B cell (primary cell): Measurements from ENCODE around the gene PAK1IP1. TPM values are rescaled to one million over a fixed set of nuclear protein-coding genes. Genes with fewer than 3 reads are reported as not detected.
"Not testable (repeated sequence)": the region's sequence is repeated elsewhere in the genome, so short reads cannot be mapped to it uniquely, and the experiment has no call there.

Experiments
- ATAC-seq: fragments of 200-7000 bp; cut with Tn5 transposase; one replicate; pipeline ENCODE4 v1.10.0; 2021; ENCODE audit warnings: low read depth, mild to moderate bottlenecking, moderate number of reproducible peaks, moderate library complexity
- CTCF ChIA-PET: fragments of 350-600 bp; sonication (Branson Sonifier 250); formaldehyde crosslinking; loops from one replicate; lab custom pipeline; 2021; ENCODE audit warnings: antibody characterized with exemption, inconsistent platforms; lab: Charles Lee
- POLR2A ChIA-PET: fragments of 350-600 bp; sonication (Branson Sonifier 250); formaldehyde crosslinking; loops from one replicate; lab custom pipeline; 2021; ENCODE audit warnings: antibody characterized with exemption; lab: Charles Lee
- DNase-seq: peaks from one replicate; pipeline ENCODE4 v3.0.0; 2013
- H2AFZ ChIP-seq: 2 replicates; pipeline ENCODE4 v1.6.1; 2012; ENCODE audit warnings: mild to moderate bottlenecking, low read depth, low read length; ENCODE audit not compliant: insufficient read depth, poor library complexity, severe bottlenecking
- H3K27ac ChIP-seq, 2 donors: 1 replicate in 1 of 2; 2 replicates in 1 of 2; pipeline ENCODE4 v1.5.1; 2012 to 2013; ENCODE audit warnings: low read length in 2 of 2, mild to moderate bottlenecking in 2 of 2, moderate library complexity in 1 of 2
- H3K27me3 ChIP-seq, 4 experiments: fragments of 200-600 bp in 1 of 4; sonication (generic) in 1 of 4; replicated peaks in 1 of 4; 1 replicate in 2 of 4; 2 replicates in 2 of 4; pipeline versions ENCODE4 v1.6.1 to v1.7.0; 2013 to 2016; ENCODE audit warnings: low read length in 3 of 4, mild to moderate bottlenecking in 2 of 4, mixed read lengths in 1 of 4, moderate library complexity in 1 of 4; ENCODE audit not compliant: insufficient read depth in 4 of 4, control insufficient read depth in 3 of 4; ENCODE audit errors: control extremely low read depth in 1 of 4
- H3K36me3 ChIP-seq, 2 experiments: replicated peaks in 1 of 2; 1 replicate in 1 of 2; 2 replicates in 1 of 2; pipeline versions ENCODE4 v1.6.1 to v1.7.1; 2013; ENCODE audit warnings: low read length in 1 of 2; ENCODE audit not compliant: insufficient read depth in 2 of 2, control insufficient read depth in 1 of 2; ENCODE audit errors: control extremely low read depth in 1 of 2, extremely low read depth in 1 of 2
- H3K4me1 ChIP-seq, 2 donors: fragments of 200-600 bp in 1 of 2; sonication (generic) in 1 of 2; 1 replicate in 1 of 2; 2 replicates in 1 of 2; pipeline versions ENCODE4 v1.5.1 to v1.6.1; 2013 to 2017; ENCODE audit warnings: low read length in 2 of 2; ENCODE audit not compliant: control insufficient read depth in 2 of 2, insufficient read depth in 2 of 2
- H3K4me2 ChIP-seq: replicated peaks from 2 replicates; pipeline ENCODE3; 2012; ENCODE audit warnings: mild to moderate bottlenecking, low read depth, low read length; ENCODE audit not compliant: poor library complexity, severe bottlenecking
- H3K4me3 ChIP-seq, 5 experiments: fragments of 200-600 bp in 1 of 5; sonication (generic) in 1 of 5; 1 replicate in 3 of 5; 2 replicates in 2 of 5; pipeline versions ENCODE4 v1.5.1 to v1.7.0; 2011 to 2016; ENCODE audit warnings: low read length in 4 of 5, mild to moderate bottlenecking in 4 of 5, low read depth in 2 of 5, control low read depth in 1 of 5, moderate library complexity in 1 of 5; ENCODE audit not compliant: insufficient read depth in 1 of 5; ENCODE audit errors: control extremely low read depth in 1 of 5, extremely low read depth in 1 of 5
- H3K79me2 ChIP-seq: fragments of 200-600 bp; sonication (generic); one replicate; pipeline ENCODE4 v1.6.0; 2016; ENCODE audit warnings: low read length; ENCODE audit not compliant: control insufficient read depth, insufficient read depth
- H3K9ac ChIP-seq: fragments of 200-600 bp; sonication (generic); 2 replicates; pipeline ENCODE4 v1.6.1; 2017; ENCODE audit warnings: mild to moderate bottlenecking, low read length, moderate library complexity
- H3K9me3 ChIP-seq, 3 donors: one replicate each; pipeline versions ENCODE4 v1.6.1 to v1.7.1; 2013; ENCODE audit warnings: low read length in 2 of 3; ENCODE audit not compliant: control insufficient read depth in 2 of 3, insufficient read depth in 1 of 3; ENCODE audit errors: control extremely low read depth in 1 of 3
- H4K20me1 ChIP-seq: 2 replicates; pipeline ENCODE4 v1.6.0; 2012; ENCODE audit warnings: mild to moderate bottlenecking, low read length; ENCODE audit not compliant: insufficient read depth, control insufficient read depth, poor library complexity, severe bottlenecking
- H3K27ac Mint-ChIP-seq: one replicate; pipeline ENCODE4 v1.8.0; 2021; ENCODE audit warnings: mixed read lengths
- H3K27me3 Mint-ChIP-seq: one replicate; pipeline ENCODE4 v1.8.0; 2021; ENCODE audit warnings: mixed read lengths
- H3K4me1 Mint-ChIP-seq: one replicate; pipeline ENCODE4 v1.8.0; 2021; ENCODE audit warnings: mixed read lengths
- H3K4me3 Mint-ChIP-seq: one replicate; pipeline ENCODE4 v1.8.0; 2021; ENCODE audit warnings: mixed read lengths
- H3K9me3 Mint-ChIP-seq: one replicate; pipeline ENCODE4 v1.8.0; 2022; ENCODE audit warnings: mixed read lengths; ENCODE audit not compliant: insufficient read depth
- EZH2 ChIP-seq: IDR thresholded peaks from 2 replicates; pipeline ENCODE4 v1.6.1; 2012; ENCODE audit warnings: borderline replicate concordance, low read depth, mild to moderate bottlenecking, moderate library complexity, low read length; ENCODE audit not compliant: insufficient read depth, poor library complexity, severe bottlenecking
- WGBS: methylation state at CpG from one replicate; pipeline ENCODE4 v1.1.5; 2013; ENCODE audit warnings: missing lambda C conversion rate; ENCODE audit not compliant: insufficient coverage; 5-methylcytosine and 5-hydroxymethylcytosine counted together
- intact Hi-C: fragments of 100-400 bp; cut with micrococcal nuclease; formaldehyde crosslinking; loops from one replicate; pipeline ENCODE4 v1.10.0; 2022
- polyA plus RNA-seq: library from polyadenylated mRNA; depleted of rRNA; stranded (reverse); fragments of >200 nt; gene quantifications from 2 replicates; pipeline ENCODE4 v1.2.3, GENCODE V29; 2012
- total RNA-seq, 2 donors: library from RNA; stranded (reverse); fragments of 120-200 nt in 1 of 2; gene quantifications; 1 replicate in 1 of 2; 2 replicates in 1 of 2; pipeline versions ENCODE4 v1.2.3 to v1.2.4, GENCODE V29; 2013 to 2022
- TF ChIP-seq, protein P1 (sequence below): fragments of 200-600 bp; IDR thresholded peaks from one replicate; pipeline ENCODE4 v1.8.0; 2022; ENCODE audit warnings: antibody characterized with exemption, mild to moderate bottlenecking

Gene PAK1IP1
- total and polyA plus RNA-seq, 2 donors (not counting 1 experiment from before 2014, with no cell fraction given): 3.8 to 6.1 TPM

DNA sequence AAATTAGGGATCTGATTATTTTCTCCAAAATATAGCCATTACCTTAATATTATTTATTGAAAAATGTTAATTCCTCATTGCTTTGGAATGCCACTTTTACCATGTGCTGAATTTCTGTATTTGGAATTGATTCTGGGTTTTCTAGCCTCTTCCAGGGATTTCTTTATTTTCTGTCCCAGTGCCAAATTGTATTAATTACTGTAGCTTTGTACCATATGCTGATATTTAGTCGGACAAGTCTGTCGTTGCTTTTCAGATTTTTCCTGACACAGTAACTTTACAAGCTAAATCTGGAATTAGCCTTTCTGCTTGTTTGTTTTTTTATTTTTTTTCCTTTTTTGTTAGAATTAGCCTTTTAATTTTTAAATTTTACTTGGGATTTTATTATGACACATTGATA is 42.0 kb downstream of the PAK1IP1 start:
- no peaks in the 10 kb centered on the region for H3K36me3 ChIP-seq
- Mint-ChIP-seq H3K4me3 (no peak overlapping the region), H3K4me1 (no peaks in the 10 kb centered on the region), H3K9me3 (no peaks in the 10 kb centered on the region), H3K27me3 (no peaks in the 10 kb centered on the region), H3K27ac (no peak overlapping the region)
- no peaks in the 10 kb centered on the region for H3K4me1 ChIP-seq
- no peaks in the 10 kb centered on the region for H3K9me3 ChIP-seq
- no peaks in the 10 kb centered on the region for H3K27me3 ChIP-seq
- CTCF ChIA-PET: interaction anchor here (1.1 kb wide), 1 partner anchor 258 kb away, joined by 3 read pairs; no protein-coding TSS in a partner anchor
- H3K4me2 ChIP-seq: no peak overlapping the region
- H3K27ac ChIP-seq: no peak overlapping the region
- WGBS: no CpG with 5 or more reads among the region's 2 CpGs
- TF ChIP-seq, protein P1, sequence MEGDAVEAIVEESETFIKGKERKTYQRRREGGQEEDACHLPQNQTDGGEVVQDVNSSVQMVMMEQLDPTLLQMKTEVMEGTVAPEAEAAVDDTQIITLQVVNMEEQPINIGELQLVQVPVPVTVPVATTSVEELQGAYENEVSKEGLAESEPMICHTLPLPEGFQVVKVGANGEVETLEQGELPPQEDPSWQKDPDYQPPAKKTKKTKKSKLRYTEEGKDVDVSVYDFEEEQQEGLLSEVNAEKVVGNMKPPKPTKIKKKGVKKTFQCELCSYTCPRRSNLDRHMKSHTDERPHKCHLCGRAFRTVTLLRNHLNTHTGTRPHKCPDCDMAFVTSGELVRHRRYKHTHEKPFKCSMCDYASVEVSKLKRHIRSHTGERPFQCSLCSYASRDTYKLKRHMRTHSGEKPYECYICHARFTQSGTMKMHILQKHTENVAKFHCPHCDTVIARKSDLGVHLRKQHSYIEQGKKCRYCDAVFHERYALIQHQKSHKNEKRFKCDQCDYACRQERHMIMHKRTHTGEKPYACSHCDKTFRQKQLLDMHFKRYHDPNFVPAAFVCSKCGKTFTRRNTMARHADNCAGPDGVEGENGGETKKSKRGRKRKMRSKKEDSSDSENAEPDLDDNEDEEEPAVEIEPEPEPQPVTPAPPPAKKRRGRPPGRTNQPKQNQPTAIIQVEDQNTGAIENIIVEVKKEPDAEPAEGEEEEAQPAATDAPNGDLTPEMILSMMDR: no peak
- no peak for TF ChIP-seq EZH2
- H3K9ac ChIP-seq: no peak overlapping the region
- H3K4me3 ChIP-seq: no peak overlapping the region
- ATAC-seq: no peak
- no peaks in the 10 kb centered on the region for H3K79me2 ChIP-seq
- no peak overlapping the region for H2AFZ ChIP-seq
- H4K20me1 ChIP-seq: no peaks in the 10 kb centered on the region
- intact Hi-C loops: no loop called here
- POLR2A ChIA-PET: no interaction called here
- no peak for DNase-seq

DNA sequence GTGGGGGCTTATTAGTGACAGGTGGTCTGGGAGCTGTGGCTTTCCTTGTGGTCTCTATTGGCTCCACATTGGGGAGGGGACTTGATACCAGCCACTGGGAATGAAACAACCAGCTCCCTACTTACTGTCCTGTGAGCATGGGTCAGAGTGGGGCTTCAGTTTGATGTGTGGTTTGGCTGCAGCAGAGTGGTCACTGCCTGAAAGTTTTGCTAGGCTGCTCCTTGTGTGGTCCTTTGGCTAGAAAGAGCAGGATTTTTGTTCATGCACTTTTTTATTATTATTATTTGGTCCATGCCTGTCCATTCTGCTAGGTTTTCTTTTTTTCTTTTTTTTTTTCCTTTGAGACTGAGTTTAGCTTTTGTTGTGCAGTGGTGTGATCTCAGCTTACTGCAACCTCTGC is 45.3 kb downstream of the PAK1IP1 start:
- Histone ChIP-seq H3K27me3 (no peaks in the 10 kb centered on the region), H3K4me3 (no peak overlapping the region), H3K4me2 (no peak overlapping the region), H3K9me3 (no peaks in the 10 kb centered on the region), H3K79me2 (no peaks in the 10 kb centered on the region), H3K36me3 (no peaks in the 10 kb centered on the region), H4K20me1 (no peaks in the 10 kb centered on the region), H3K27ac (no peak overlapping the region), H3K9ac (no peak overlapping the region), H2AFZ (no peak overlapping the region), H3K4me1 (no peaks in the 10 kb centered on the region)
- no peak for TF ChIP-seq EZH2
- TF ChIP-seq, protein P1: no peak
- Mint-ChIP-seq H3K27ac (no peak overlapping the region), H3K4me1 (no peaks in the 10 kb centered on the region), H3K9me3 (no peaks in the 10 kb centered on the region), H3K27me3 (no peaks in the 10 kb centered on the region), H3K4me3 (no peak overlapping the region)
- intact Hi-C loops: no loop called here
- ChIA-PET CTCF (no interaction called here), POLR2A (no interaction called here)
- no peak for ATAC-seq
- DNase-seq: no peak

DNA sequence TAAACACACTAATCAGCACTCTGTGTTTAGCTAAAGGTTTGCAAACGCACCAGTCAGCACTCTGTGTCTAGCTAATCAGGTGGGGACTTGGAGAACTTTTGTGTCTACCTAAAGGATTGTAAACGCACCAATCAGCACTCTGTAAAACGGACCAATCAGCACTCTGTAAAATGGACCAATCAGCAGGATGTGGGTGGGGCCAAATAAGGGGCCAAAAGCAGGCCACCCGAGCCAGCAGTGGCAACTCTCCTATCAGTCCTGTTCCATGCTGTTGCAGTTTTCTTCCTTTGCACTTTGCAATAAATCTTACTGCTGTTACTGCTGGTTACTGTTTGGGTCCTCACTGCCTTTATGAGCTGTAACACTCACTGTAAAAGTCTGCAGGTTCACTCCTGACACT is 46.9 kb downstream of the PAK1IP1 start:
- H4K20me1 ChIP-seq, ATAC-seq, H3K9ac ChIP-seq, CTCF ChIA-PET, H3K27me3 Mint-ChIP-seq, H3K4me3 Mint-ChIP-seq, H3K4me1 ChIP-seq, H2AFZ ChIP-seq, H3K27me3 ChIP-seq, H3K9me3 ChIP-seq, H3K9me3 Mint-ChIP-seq, intact Hi-C loops, H3K27ac ChIP-seq, H3K27ac Mint-ChIP-seq, H3K79me2 ChIP-seq, H3K36me3 ChIP-seq, H3K4me3 ChIP-seq, H3K4me1 Mint-ChIP-seq, POLR2A ChIA-PET, DNase-seq, H3K4me2 ChIP-seq: not testable (repeated sequence)
- WGBS: 86% methylated on average over 4 of the region's 4 CpGs
